HG03520 (cell line): Measurements from ENCODE around the gene MT1H.
"Not testable (repeated sequence)": the region's sequence is repeated elsewhere in the genome, so short reads cannot be mapped to it uniquely, and the experiment has no call there.

ENCODE experiments used
- ATAC-seq: cut with Tn5 transposase; IDR thresholded peaks from one replicate; pipeline ENCODE4 v1.9.1; 2021; ENCODE audit warnings: mild to moderate bottlenecking, moderate library complexity; ENCODE audit not compliant: unreplicated experiment

MT1H gene

GRCh38 chr16:56713794-56714193 is 44.2 kb downstream of the MT1H start:
- no peak for ATAC-seq

GRCh38 chr16:56715126-56715525 is 45.5 kb downstream of the MT1H start:
- ATAC-seq, result no peak

- ATAC-seq, result no peak
Observed at GRCh38 chr16:56716761-56717160, 47.1 kb downstream of the MT1H start.

GRCh38 chr16:56717532-56717931 is 47.9 kb downstream of the MT1H start:
- not testable (repeated sequence) for ATAC-seq
